ENCODE measurements around the gene CDK15. TPM values are rescaled to one million over a fixed set of nuclear protein-coding genes. Genes with fewer than 3 reads are reported as not detected.

CDK15 gene
- total and polyA plus RNA-seq, 10 donors, result 0.02 to 0.64 (median 0.16) TPM; not detected in 6

DNA sequence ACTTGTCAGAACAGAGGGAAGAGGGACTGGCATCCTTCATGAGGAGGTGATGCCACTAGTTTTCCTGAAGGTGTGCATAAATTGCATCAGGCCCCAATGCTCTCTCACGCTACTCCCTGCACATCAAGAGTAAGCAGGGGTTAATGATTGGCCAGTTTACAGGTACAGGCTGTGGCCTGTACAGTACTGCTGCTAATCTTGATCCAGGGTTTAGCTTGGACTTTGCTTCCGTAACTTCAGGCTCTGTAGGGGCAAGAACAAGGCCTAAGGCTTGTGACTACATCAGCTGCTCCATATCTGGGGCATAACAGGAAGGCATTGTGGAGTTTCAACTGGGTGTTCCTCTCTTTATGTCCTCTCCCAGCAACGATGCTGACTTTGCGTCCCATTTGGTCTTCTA is 130.5 kb downstream of the CDK15 start:
- no peak overlapping the region for H3K4me3 ChIP-seq
- H3K4me1 ChIP-seq, result no peaks in the 10 kb centered on the region
- H3K36me3 ChIP-seq, result no peaks in the 10 kb centered on the region
- H3K9me3 ChIP-seq, result peaks cover 0 to 13% (median 0%) of the 10 kb centered on the region in 8 donors
- no peak overlapping the region for H3K27ac ChIP-seq
- DNase-seq, result no peak
- no peak for TF ChIP-seq POLR2A (IDR thresholded peaks at IDR 0.05)
- TF ChIP-seq POLR2AphosphoS5 (IDR thresholded peaks at IDR 0.05), result no peak
- TF ChIP-seq, protein P1, sequence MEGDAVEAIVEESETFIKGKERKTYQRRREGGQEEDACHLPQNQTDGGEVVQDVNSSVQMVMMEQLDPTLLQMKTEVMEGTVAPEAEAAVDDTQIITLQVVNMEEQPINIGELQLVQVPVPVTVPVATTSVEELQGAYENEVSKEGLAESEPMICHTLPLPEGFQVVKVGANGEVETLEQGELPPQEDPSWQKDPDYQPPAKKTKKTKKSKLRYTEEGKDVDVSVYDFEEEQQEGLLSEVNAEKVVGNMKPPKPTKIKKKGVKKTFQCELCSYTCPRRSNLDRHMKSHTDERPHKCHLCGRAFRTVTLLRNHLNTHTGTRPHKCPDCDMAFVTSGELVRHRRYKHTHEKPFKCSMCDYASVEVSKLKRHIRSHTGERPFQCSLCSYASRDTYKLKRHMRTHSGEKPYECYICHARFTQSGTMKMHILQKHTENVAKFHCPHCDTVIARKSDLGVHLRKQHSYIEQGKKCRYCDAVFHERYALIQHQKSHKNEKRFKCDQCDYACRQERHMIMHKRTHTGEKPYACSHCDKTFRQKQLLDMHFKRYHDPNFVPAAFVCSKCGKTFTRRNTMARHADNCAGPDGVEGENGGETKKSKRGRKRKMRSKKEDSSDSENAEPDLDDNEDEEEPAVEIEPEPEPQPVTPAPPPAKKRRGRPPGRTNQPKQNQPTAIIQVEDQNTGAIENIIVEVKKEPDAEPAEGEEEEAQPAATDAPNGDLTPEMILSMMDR (IDR thresholded peaks at IDR 0.05 in 8 of 11, conservative IDR thresholded peaks at IDR 0.05 in 3 of 11), result no peak
- 78 to 96% (median 92%) methylated on average over 4 of the region's 4 CpGs for WGBS, 5 donors
- intact Hi-C loops (cut with DNase I; ENCODE audit: low total_unique reads), result no loop called here
- peaks cover 0 to 4% (median 0%) of the 10 kb centered on the region in 7 donors for H3K27me3 ChIP-seq (replicated peaks in 1 of 7)

DNA sequence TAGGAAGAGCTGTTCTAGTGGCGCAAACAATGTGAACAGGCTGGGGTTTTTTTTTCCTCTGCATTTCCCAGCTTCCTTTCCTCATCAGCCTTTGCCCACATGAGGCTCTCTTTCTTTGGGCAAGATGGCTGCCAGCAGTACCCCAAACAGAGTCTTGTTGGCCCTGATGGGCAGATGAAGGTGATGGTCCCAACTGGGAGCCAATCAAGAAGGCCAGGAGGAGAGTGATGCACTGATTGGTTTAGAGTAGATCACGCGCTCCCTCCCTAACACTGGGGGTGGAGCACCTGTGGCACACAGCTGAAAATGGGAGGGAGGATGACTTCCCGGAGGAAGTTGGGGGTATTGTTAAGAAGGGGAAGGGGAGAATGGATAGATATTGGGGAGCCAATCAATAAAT is 131.0 kb downstream of the CDK15 start:
- Histone ChIP-seq H3K9me3 (peaks cover 0 to 13% (median 0%) of the 10 kb centered on the region in 8 donors), H3K4me3 (no peak overlapping the region), H3K27ac (no peak overlapping the region), H3K27me3 (replicated peaks in 1 of 7) (peaks cover 0 to 4% (median 0%) of the 10 kb centered on the region in 7 donors), H3K36me3 (no peaks in the 10 kb centered on the region), H3K4me1 (no peaks in the 10 kb centered on the region)
- WGBS, 5 donors, result 90 to 96% (median 95%) methylated on average over 4 of the region's 4 CpGs
- no peak for DNase-seq
- TF ChIP-seq, protein P1 (IDR thresholded peaks at IDR 0.05 in 8 of 11, conservative IDR thresholded peaks at IDR 0.05 in 3 of 11), result no peak
- TF ChIP-seq POLR2A (IDR thresholded peaks at IDR 0.05) (no peak), POLR2AphosphoS5 (IDR thresholded peaks at IDR 0.05) (no peak)
- intact Hi-C loops (cut with DNase I; ENCODE audit: low total_unique reads), result no loop called here

DNA sequence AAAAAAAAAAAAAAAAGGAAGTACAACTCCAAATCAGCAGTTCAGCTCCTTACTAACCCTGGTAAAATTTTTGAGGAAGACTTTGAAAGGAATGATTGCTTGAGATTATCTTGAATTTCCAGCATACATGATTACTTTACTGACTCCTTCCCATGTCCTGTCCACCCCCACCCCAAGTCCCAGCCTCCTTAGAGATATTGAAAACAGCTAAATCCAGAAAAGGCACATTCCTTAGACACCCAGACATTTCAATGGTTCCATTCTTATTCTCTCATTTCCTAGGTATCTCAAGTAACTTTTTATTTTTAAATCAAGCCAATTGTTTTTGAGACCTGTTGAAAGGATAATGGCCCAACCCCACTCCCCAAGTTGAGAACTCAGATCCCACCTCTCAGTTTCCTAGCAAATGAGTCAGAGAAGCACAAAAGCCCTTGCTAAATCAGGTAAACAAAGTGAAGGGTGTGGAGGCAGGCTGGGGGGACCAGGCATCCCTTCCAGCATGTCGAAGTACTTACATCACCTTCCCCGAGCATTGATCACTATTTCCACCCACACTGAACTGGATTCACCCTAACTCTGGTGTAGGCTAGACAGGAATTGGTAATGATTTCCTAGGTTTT is 131.9 kb downstream of the CDK15 start:
- TF ChIP-seq POLR2A (IDR thresholded peaks at IDR 0.05), result no peak
- no peak for TF ChIP-seq POLR2AphosphoS5 (IDR thresholded peaks at IDR 0.05)
- TF ChIP-seq, protein P1 (IDR thresholded peaks at IDR 0.05 in 8 of 11, conservative IDR thresholded peaks at IDR 0.05 in 3 of 11), result no peak
- intact Hi-C loops (cut with DNase I; ENCODE audit: low total_unique reads), result no loop called here
- DNase-seq, result no peak
- H3K27me3 ChIP-seq (replicated peaks in 1 of 7), result peaks cover 0 to 4% (median 0%) of the 10 kb centered on the region in 7 donors
- H3K27ac ChIP-seq, result no peak overlapping the region
- H3K36me3 ChIP-seq, result no peaks in the 10 kb centered on the region
- 85 to 91% (median 88%) methylated on average over 2 of the region's 2 CpGs for WGBS, 5 donors
- no peak overlapping the region for H3K4me3 ChIP-seq
- peaks cover 0 to 13% (median 0%) of the 10 kb centered on the region in 8 donors for H3K9me3 ChIP-seq
- no peaks in the 10 kb centered on the region for H3K4me1 ChIP-seq

DNA sequence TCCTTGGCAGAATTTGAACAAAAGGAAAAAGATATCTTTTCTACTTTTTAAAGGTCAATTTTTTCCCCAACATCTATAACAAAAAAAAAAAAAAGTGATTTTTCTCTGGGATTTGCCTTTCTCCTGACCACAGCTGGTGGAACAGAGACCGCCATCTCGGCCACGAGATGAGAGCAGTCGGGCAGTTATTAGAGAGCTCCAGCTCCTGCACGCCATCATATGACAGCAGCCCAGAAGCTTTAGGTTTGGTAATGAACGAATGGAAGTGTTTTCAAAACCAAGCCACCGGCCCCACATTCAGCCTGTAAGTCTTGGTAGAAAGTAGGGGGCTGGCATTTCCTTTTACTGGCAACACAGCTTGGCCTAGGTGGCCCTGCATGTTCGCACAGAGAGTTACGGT is 132.4 kb downstream of the CDK15 start:
- Histone ChIP-seq H3K4me1 (no peaks in the 10 kb centered on the region), H3K36me3 (no peaks in the 10 kb centered on the region), H3K27me3 (replicated peaks in 1 of 7) (peaks cover 0 to 4% (median 0%) of the 10 kb centered on the region in 7 donors), H3K4me3 (no peak overlapping the region), H3K9me3 (peaks cover 0 to 13% (median 0%) of the 10 kb centered on the region in 8 donors), H3K27ac (no peak overlapping the region)
- TF ChIP-seq POLR2A (IDR thresholded peaks at IDR 0.05), result no peak
- TF ChIP-seq, protein P1 (IDR thresholded peaks at IDR 0.05 in 8 of 11, conservative IDR thresholded peaks at IDR 0.05 in 3 of 11), result no peak
- TF ChIP-seq POLR2AphosphoS5 (IDR thresholded peaks at IDR 0.05), result no peak
- 84 to 95% (median 91%) methylated on average over 9 of the region's 9 CpGs for whole genome bisulfite sequencing, 5 donors
- intact Hi-C loops (cut with DNase I; ENCODE audit: low total_unique reads), result no loop called here
- DNase-seq, result no peak
